Body of pancreas (tissue), 4 donors: ENCODE measurements around the gene SLC8A2. TPM values are rescaled to one million over a fixed set of nuclear protein-coding genes. Genes with fewer than 3 reads are reported as not detected.

Experiments
- ATAC-seq: fragments of 150-250 bp; one replicate; pipeline ENCODE4 v1.9.1; 2016
- DNase-seq, 4 donors: peaks; one replicate each; pipeline ENCODE4 v3.0.0-alpha.2; 2019
- H3K27ac ChIP-seq, 4 donors: fragments of 200-600 bp; sonication (generic); 1 replicate in 3 of 4; 2 replicates in 1 of 4; pipeline versions ENCODE4 v1.5.1 to v1.6.1; 2016 to 2019; ENCODE audit warnings: mild to moderate bottlenecking in 1 of 4, mixed read lengths in 1 of 4, moderate library complexity in 1 of 4
- H3K27me3 ChIP-seq, 2 donors: fragments of 200-600 bp; sonication (generic); one replicate each; pipeline ENCODE4 v1.6.0; 2016; ENCODE audit warnings: mild to moderate bottlenecking in 1 of 2
- H3K36me3 ChIP-seq, 2 donors: fragments of 200-600 bp; sonication (generic); replicated peaks in 1 of 2; 2 replicates each; pipeline ENCODE4 v1.5.1; 2016; ENCODE audit warnings: low read depth in 2 of 2; ENCODE audit not compliant: insufficient read depth in 1 of 2
- H3K4me1 ChIP-seq: fragments of 200-600 bp; sonication (generic); one replicate; pipeline ENCODE4 v1.6.0; 2016
- H3K4me3 ChIP-seq, 2 donors: fragments of 200-600 bp; sonication (generic); 1 replicate in 1 of 2; 2 replicates in 1 of 2; pipeline ENCODE4 v1.5.1; 2016 to 2019
- H3K9me3 ChIP-seq, 3 donors: fragments of 200-600 bp; sonication (generic); 1 replicate in 2 of 3; 2 replicates in 1 of 3; pipeline ENCODE4 v1.5.1; 2016
- CTCF ChIP-seq, 7 experiments: fragments of 450-650 bp in 4 of 7; fragments of 200-600 bp in 3 of 7; sonication (generic) in 3 of 7; IDR thresholded peaks; one replicate each; pipeline ENCODE4 v1.5.1; 2016 to 2019; ENCODE audit warnings: antibody characterized with exemption in 7 of 7
- POLR2A ChIP-seq, 3 donors: fragments of 450-650 bp; IDR thresholded peaks; one replicate each; pipeline ENCODE4 v1.6.1; 2016; ENCODE audit warnings: antibody characterized with exemption in 3 of 3, mild to moderate bottlenecking in 2 of 3
- WGBS, 2 donors: methylation state at CpG; one replicate each; pipeline ENCODE4 v1.1.5; 2017; 5-methylcytosine and 5-hydroxymethylcytosine counted together
- intact Hi-C: fragments of 100-400 bp; cut with DNase I; formaldehyde crosslinking; loops from one replicate; pipeline ENCODE4 v1.15.1; 2023
- total RNA-seq, 2 donors: library from RNA; depleted of rRNA; stranded (reverse); fragments of >200 nt; gene quantifications; one replicate each; pipeline ENCODE4 v1.1.0, GENCODE V29; 2016

The SLC8A2 gene
- total RNA-seq, 2 donors from 2014 or later = 8.0 to 31.6 TPM

GRCh38 chr19:47447470-47448359 lies 24.0 kb downstream of the SLC8A2 start:
- 35 to 43% methylated on average over 42 to 78 of the region's 95 CpGs for WGBS, 2 donors
- TF ChIP-seq CTCF (IDR thresholded peaks at IDR 0.05) (no peak), POLR2A (IDR thresholded peaks at IDR 0.05) (no peak)
- Histone ChIP-seq H3K27me3 (peaks cover 0 to 3% of the 10 kb centered on the region in 2 donors), H3K4me1 (peaks cover 18% of the 10 kb centered on the region), H3K27ac (no peak overlapping the region), H3K4me3 (no peak overlapping the region), H3K9me3 (no peaks in the 10 kb centered on the region), H3K36me3 (no peaks in the 10 kb centered on the region)
- DNase-seq = peak in 2 of 4 donors; percentile 25 to 34
- intact Hi-C loops = no loop called here
- ATAC-seq = peak; percentile 33

GRCh38 chr19:47446534-47447469 lies 24.9 kb downstream of the SLC8A2 start:
- Histone ChIP-seq H3K27ac (no peak overlapping the region), H3K4me1 (peaks cover 18% of the 10 kb centered on the region), H3K9me3 (no peaks in the 10 kb centered on the region), H3K27me3 (peaks cover 0 to 3% of the 10 kb centered on the region in 2 donors), H3K4me3 (no peak overlapping the region), H3K36me3 (no peaks in the 10 kb centered on the region)
- ATAC-seq = no peak
- intact Hi-C loops = no loop called here
- TF ChIP-seq POLR2A (IDR thresholded peaks at IDR 0.05) (no peak), CTCF (IDR thresholded peaks at IDR 0.05) (no peak)
- WGBS, 2 donors = 35 to 58% methylated on average over 28 of the region's 28 CpGs
- DNase-seq = no peak

- TF ChIP-seq POLR2A (IDR thresholded peaks at IDR 0.05) = no peak
- no peak for TF ChIP-seq CTCF (IDR thresholded peaks at IDR 0.05)
- Histone ChIP-seq H3K9me3 (no peaks in the 10 kb centered on the region), H3K27ac (no peak overlapping the region), H3K4me1 (peaks cover 18% of the 10 kb centered on the region), H3K4me3 (no peak overlapping the region), H3K27me3 (peaks cover 0 to 3% of the 10 kb centered on the region in 2 donors), H3K36me3 (no peaks in the 10 kb centered on the region)
- peak; percentile 33 to 62 (median 57) for DNase-seq
- 9 to 21% methylated on average over 10 to 22 of the region's 22 CpGs for WGBS, 2 donors
- peak; percentile 53 for ATAC-seq
- intact Hi-C loops = no loop called here
These were observed 25.7 kb downstream of the SLC8A2 start for GRCh38 chr19:47445937-47446402.

- Histone ChIP-seq H3K27me3 (peaks cover 0 to 3% of the 10 kb centered on the region in 2 donors), H3K9me3 (no peaks in the 10 kb centered on the region), H3K4me3 (no peak overlapping the region), H3K36me3 (no peaks in the 10 kb centered on the region), H3K4me1 (peaks cover 18% of the 10 kb centered on the region), H3K27ac (no peak overlapping the region)
- ATAC-seq = no peak
- 38 to 54% methylated on average over 4 of the region's 4 CpGs for WGBS, 2 donors
- intact Hi-C loops = no loop called here
- no peak for DNase-seq
- TF ChIP-seq CTCF (IDR thresholded peaks at IDR 0.05) (no peak), POLR2A (IDR thresholded peaks at IDR 0.05) (no peak)
These were observed 26.2 kb downstream of the SLC8A2 start for GRCh38 chr19:47445527-47445926.
